GM18499 (cell line): ENCODE measurements around the gene ZNF23.

Experiments used
- ATAC-seq: cut with Tn5 transposase; IDR thresholded peaks from one replicate; pipeline ENCODE4 v1.9.1; 2021; ENCODE audit warnings: moderate number of reproducible peaks; ENCODE audit not compliant: insufficient read depth, unreplicated experiment

Gene ZNF23

DNA sequence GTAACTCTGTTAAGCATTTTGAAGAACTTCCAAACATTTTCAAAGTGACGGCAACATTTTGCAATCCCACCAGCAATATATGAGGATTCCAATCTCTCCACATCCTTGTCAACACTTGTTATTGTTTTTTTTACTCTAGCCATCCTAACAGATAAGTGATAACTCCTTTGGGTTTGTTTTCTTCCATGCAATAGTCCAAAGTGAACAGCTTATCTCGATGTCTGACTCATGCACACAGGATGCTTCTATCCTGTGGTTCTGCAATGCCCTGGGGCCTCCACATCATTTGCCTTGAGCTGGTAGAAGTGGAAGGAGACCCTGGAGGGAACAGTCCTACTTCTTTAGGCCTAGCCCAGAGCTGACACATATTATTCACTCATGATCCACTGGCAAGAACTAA lies 33.2 kb downstream of the ZNF23 start:
- no peak for ATAC-seq

DNA sequence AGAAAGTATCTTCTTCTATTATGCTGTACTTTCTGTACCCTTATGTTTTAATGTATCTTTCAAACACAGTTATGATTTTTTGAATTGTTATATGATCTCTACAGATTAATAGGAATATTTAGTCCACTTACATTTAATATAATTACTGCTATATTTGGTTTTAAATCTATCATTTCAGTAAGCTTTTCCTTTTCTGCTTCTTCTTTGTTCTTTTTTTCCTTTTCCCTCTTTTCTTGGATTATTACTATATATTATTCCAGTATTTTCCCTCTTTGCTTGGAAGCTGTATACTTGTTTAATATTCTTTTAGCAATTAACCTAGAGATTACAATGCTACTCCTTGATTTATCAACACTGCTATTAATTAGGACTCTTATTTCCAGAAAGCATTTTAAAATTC lies 33.7 kb downstream of the ZNF23 start:
- ATAC-seq = no peak

DNA sequence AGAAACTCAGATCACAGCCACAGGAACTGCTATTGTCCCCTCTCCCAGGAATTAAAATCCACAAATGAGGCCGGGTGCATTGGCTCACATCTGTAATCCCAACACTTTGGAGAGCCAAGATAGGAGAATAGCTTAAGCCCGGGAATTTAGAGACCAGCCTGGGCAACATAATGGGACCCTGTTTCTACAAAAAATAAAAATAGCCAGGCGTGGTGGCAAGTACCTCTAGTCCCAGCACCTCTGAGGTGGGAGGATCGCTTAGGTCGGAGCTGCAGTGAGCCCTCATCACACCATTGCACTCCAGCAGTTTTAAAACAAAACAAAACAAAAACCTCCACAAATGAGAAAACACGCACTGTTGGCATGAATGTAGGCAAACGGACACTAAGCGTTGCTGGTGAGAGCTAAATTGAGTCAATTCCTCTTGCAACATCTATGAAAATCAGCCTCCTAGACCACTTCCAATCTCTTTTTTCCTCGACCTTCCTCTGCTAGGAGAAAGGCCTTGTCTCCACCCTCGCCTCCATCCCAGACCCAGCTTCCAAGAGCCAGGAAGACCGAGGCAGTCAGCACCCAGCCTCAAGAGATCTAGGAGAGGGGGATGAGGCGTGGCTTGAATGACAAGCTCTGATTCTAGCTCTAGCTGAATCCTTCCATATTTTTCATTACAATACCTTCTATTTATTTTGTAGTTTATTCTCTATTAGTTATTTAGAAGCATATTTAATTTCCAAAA lies 35.0 kb downstream of the ZNF23 start:
- no peak for ATAC-seq

DNA sequence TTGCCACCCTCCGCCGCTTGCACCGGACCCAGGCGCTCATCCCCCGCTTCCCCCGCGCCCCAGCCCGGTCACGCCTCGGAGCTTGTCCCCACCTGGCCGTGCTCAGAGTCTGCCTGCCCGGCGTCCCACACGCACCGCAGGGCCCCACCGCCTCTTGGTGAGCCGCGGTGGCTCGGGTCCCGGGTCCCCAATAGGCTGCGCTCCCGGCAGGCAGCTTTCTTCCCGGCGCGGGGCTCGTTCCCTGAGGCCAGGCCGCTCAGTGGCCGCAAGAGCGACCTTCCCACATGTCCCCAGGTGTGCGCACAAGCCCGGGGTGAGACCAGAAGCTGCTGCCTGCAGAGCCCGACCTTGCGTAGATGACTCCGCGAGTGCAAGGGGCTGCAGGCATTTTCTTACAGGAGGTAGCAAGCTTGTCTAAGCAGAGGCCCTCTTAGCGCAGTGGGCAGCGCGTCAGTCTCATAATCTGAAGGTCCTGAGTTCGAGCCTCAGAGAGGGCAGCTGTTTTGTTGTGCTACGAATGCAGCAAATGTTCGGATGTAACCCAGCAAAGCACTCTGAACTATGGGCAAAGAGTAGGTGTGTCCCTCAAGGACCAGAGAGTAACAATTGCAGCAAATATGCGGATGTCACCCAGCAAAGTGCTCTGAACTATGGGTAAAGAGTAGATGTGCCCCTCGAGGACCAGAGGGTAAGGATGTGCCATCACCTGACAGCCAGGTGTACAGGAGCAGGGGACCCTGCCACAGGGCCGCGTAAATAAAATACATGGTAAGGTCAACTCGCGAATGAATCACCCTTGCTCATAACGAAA lies 35.8 kb downstream of the ZNF23 start:
- ATAC-seq = peak; percentile 50

GRCh38 chr16:71425746-71426068 lies 36.3 kb downstream of the ZNF23 start:
- no peak for ATAC-seq

GRCh38 chr16:71424626-71425025 lies 37.4 kb downstream of the ZNF23 start:
- no peak for ATAC-seq

GRCh38 chr16:71423865-71424264 lies 38.2 kb downstream of the ZNF23 start:
- no peak for ATAC-seq

DNA sequence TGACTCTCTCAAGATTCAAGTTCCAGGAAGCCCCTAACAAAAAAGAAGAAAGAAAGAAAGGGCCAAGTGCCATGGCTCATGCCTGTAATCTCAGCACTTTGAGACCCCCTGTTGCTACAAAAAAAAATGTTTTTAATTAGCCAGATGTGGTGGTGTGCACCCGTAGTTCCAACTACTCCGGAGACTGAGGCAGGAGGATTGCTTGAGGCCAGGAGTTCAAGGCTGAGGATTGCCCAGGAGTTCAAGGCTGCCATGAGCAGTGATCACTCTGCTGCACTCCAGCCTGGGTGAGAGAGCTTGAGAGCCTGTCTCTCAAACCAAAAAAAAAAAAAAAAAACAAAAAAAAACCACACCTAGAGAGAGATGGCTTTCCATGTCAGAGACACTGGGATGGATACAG lies 39.0 kb downstream of the ZNF23 start:
- no peak for ATAC-seq

- no peak for ATAC-seq
Observed at GRCh38 chr16:71421911-71422310, 40.1 kb downstream of the ZNF23 start.

GRCh38 chr16:71414038-71414437 lies 48.0 kb downstream of the ZNF23 start:
- no peak for ATAC-seq

GRCh38 chr16:71413341-71413740 lies 48.7 kb downstream of the ZNF23 start:
- no peak for ATAC-seq

GRCh38 chr16:71412270-71413160 lies 49.5 kb downstream of the ZNF23 start:
- ATAC-seq = no peak

DNA sequence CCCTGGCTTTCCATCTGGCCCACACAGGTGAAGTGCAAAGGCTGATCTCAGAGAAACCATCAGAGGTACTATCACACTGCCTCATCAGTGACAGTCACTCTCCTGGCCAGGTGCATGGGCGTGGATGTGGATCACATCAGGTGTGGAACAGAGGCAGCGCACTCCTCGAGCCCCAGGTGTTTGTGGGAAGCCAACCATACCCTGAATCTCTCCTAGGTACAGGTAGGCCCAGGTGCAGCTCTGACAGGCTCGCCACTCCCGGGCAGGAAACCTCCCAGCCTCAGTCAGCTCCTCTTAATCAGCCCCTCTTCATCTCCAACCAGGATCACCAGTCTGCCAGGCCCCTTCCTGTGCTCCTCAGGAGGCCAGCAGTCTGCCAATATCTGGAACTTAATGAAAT lies 51.9 kb downstream of the ZNF23 start:
- ATAC-seq = no peak

DNA sequence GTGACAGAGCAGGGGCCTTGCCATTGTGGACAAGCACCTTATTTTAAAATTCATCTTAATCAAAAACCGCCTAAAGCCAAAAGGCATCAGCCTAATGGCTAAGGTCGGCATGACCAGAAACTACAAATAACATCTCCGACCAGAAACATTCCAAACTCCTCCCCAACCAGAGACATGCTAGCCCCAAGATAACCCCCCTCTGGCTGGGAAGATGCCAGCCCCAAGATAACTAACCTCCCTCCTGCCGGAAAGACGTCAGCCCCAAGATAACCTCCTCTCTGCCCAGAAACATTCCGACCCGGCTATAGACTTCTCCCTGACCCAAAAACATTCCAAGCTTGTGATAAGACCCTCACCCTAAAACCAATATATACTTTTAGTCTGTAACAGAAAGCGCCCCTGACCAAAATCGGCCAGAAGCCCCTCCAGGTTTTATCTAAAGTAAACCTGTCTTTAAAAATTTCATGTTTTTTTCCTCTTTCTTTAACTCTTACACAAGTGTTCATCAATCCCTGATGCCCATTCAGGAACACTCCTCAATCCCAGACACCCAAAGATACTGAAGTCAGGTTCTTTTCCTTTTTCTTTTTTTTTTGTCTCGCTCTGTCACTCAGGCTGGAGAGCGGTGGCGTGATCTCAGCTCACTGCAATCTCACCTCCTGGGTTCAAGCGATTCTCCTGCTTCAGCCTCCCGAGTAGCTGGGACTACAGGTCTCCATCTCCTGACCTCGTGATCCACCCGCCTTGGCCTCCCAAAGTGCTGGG lies 52.9 kb downstream of the ZNF23 start:
- no peak for ATAC-seq

DNA sequence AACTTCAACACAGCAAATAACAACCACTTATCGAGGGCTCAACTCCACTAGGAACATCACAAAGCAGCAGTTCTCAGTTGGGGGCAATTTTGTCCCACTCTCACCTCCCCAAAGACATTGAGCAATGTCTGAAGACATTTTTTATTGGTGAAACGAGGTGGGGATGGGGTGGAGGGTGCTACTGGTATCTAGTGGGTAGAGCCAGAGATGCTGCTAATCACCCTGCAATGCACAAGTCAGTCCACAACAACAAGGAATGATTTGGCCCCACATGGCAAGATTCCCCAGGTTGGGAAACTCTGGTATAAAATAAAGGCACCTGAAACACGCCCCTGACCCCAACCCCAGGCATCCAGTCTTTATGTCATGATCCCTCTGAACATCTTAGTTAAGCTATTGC lies 53.5 kb downstream of the ZNF23 start:
- no peak for ATAC-seq

GRCh38 chr16:71407731-71408130 lies 54.3 kb downstream of the ZNF23 start:
- no peak for ATAC-seq

- no peak for ATAC-seq
Observed at GRCh38 chr16:71406724-71407123, 55.3 kb downstream of the ZNF23 start.

DNA sequence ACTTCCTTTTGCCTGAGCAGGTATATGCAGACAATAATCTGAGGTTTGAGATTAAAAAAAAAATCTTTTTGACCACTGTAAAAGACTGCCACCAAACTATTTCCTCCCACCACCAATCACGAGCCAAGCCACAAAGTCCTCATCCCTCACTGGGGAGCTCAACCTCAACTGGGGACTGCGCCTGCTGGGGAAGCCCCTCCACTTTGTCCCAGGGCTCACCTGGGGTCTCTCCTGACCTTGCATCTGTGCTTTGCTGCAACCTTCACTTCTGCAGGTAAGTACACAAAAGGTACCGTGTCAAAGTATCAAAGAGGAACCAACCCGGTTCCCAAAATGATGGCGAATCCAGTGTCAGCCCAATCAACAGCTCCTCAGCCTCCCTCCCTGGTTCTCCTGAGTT lies 55.7 kb downstream of the ZNF23 start:
- ATAC-seq = no peak

GRCh38 chr16:71404364-71404763 lies 57.7 kb downstream of the ZNF23 start:
- no peak for ATAC-seq

DNA sequence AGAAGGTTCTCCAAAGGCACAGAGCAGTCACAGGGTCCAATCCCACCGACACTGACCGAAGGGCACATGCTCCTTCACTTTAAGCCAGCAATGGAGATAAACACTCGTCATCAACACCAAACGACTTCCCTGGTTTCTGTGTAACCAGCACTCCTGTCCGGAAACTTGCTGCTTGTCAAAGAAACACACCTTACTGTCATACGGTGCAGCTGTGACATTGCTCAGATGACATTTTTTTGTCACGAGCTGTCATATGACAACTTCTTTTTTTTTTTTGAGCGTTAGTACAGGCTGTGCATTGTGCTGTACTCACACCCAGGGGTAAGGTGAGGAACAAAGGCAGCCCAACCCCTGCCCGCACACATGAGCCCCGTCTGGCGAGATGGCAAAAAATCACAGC lies 59.4 kb downstream of the ZNF23 start:
- ATAC-seq = no peak
